Common myeloid progenitor, CD34-positive (primary cell): ENCODE data around the gene CADM2.

ENCODE experiments used
- CTCF ChIA-PET: fragments of 350-600 bp; sonication (Branson Sonifier 250); formaldehyde crosslinking; loops from one replicate; lab custom pipeline; 2021; ENCODE audit warnings: antibody characterized with exemption; lab: Charles Lee
- POLR2A ChIA-PET: fragments of 350-600 bp; sonication (Branson Sonifier 250); formaldehyde crosslinking; loops from one replicate; lab custom pipeline; 2021; ENCODE audit warnings: antibody characterized with exemption; lab: Charles Lee
- DNase-seq, 3 donors: peaks; one replicate each; pipeline versions ENCODE4 v3.0.0 to v3.0.0-alpha.2; 2013
- H3K27ac ChIP-seq, 2 experiments: 1 replicate in 1 of 2; 2 replicates in 1 of 2; pipeline ENCODE4 v1.7.0; 2013; ENCODE audit warnings: inconsistent platforms in 2 of 2, low read length in 2 of 2, mild to moderate bottlenecking in 2 of 2, low read depth in 1 of 2, moderate library complexity in 1 of 2; ENCODE audit not compliant: severe bottlenecking in 2 of 2, insufficient read depth in 1 of 2, poor library complexity in 1 of 2
- H3K27me3 ChIP-seq, 5 experiments: replicated peaks in 2 of 5; 1 replicate in 3 of 5; 2 replicates in 2 of 5; pipeline versions ENCODE4 v1.6.1 to v1.7.0; 2013; ENCODE audit warnings: low read length in 4 of 5, mild to moderate bottlenecking in 2 of 5, moderate library complexity in 2 of 5, inconsistent platforms in 1 of 5; ENCODE audit not compliant: insufficient read depth in 5 of 5, control insufficient read depth in 4 of 5
- H3K36me3 ChIP-seq, 4 experiments: 1 replicate in 2 of 4; 2 replicates in 2 of 4; pipeline versions ENCODE4 v1.6.1 to v1.7.0; 2013; ENCODE audit warnings: low read length in 3 of 4, control low read depth in 1 of 4, mild to moderate bottlenecking in 1 of 4; ENCODE audit not compliant: control insufficient read depth in 4 of 4, insufficient read depth in 4 of 4
- H3K4me1 ChIP-seq, 4 experiments: 1 replicate in 3 of 4; 2 replicates in 1 of 4; pipeline versions ENCODE4 v1.6.1 to v1.7.1; 2013; ENCODE audit warnings: low read length in 3 of 4, mild to moderate bottlenecking in 3 of 4, control low read depth in 1 of 4, inconsistent platforms in 1 of 4, moderate library complexity in 1 of 4; ENCODE audit not compliant: control insufficient read depth in 4 of 4, insufficient read depth in 4 of 4; ENCODE audit errors: control extremely low read depth in 1 of 4
- H3K4me3 ChIP-seq, 7 experiments: 1 replicate in 4 of 7; 2 replicates in 3 of 7; pipeline versions ENCODE4 v1.5.1 to v1.7.0; 2013; ENCODE audit warnings: mild to moderate bottlenecking in 7 of 7, low read length in 6 of 7, moderate library complexity in 6 of 7, inconsistent platforms in 2 of 7, low read depth in 2 of 7, control low read depth in 1 of 7; ENCODE audit not compliant: insufficient read depth in 4 of 7, control insufficient read depth in 1 of 7; ENCODE audit errors: extremely low read depth in 1 of 7
- H3K9me3 ChIP-seq, 5 experiments: 1 replicate in 4 of 5; 2 replicates in 1 of 5; pipeline versions ENCODE4 v1.6.1 to v1.7.1; 2013; ENCODE audit warnings: low read length in 4 of 5, mild to moderate bottlenecking in 2 of 5, inconsistent platforms in 1 of 5, low read depth in 1 of 5, moderate library complexity in 1 of 5; ENCODE audit not compliant: control insufficient read depth in 4 of 5, insufficient read depth in 2 of 5; ENCODE audit errors: control extremely low read depth in 1 of 5
- WGBS: methylation state at CpG from one replicate; pipeline ENCODE4 v1.1.5; 2013; ENCODE audit not compliant: insufficient coverage; 5-methylcytosine and 5-hydroxymethylcytosine counted together

Gene CADM2

GRCh38 chr3:85574006-85574705 is 615.4 kb downstream of the CADM2 start:
- Histone ChIP-seq H3K27me3 (no peaks in the 10 kb centered on the region), H3K9me3 (no peaks in the 10 kb centered on the region), H3K36me3 (no peaks in the 10 kb centered on the region), H3K4me1 (no peaks in the 10 kb centered on the region), H3K4me3 (no peak overlapping the region), H3K27ac (no peak overlapping the region)
- ChIA-PET POLR2A (no interaction called here), CTCF (interaction anchor here (1.0 to 2.5 kb wide), 4 partner anchors 10 to 1028 kb away, joined by 3 to 15 read pairs (median 8); no protein-coding TSS in a partner anchor)
- WGBS: 100% methylated on average over 1 of the region's 2 CpGs
- DNase-seq: no peak

GRCh38 chr3:85576091-85576690 is 617.4 kb downstream of the CADM2 start:
- Histone ChIP-seq H3K9me3 (no peaks in the 10 kb centered on the region), H3K4me1 (no peaks in the 10 kb centered on the region), H3K4me3 (no peak overlapping the region), H3K27me3 (no peaks in the 10 kb centered on the region), H3K36me3 (no peaks in the 10 kb centered on the region), H3K27ac (no peak overlapping the region)
- POLR2A ChIA-PET: no interaction called here
- CTCF ChIA-PET: interaction anchor here (2.5 kb wide), 1 partner anchor 8 kb away, joined by 12 read pairs; no protein-coding TSS in a partner anchor
- 13% methylated on average over 3 of the region's 4 CpGs for WGBS
- peak; percentile 47 to 77 (median 73) for DNase-seq

GRCh38 chr3:85576697-85577200 is 618.0 kb downstream of the CADM2 start:
- DNase-seq: no peak
- H3K27ac ChIP-seq: no peak overlapping the region
- ChIA-PET CTCF (no interaction called here), POLR2A (no interaction called here)
- no peaks in the 10 kb centered on the region for H3K4me1 ChIP-seq
- H3K9me3 ChIP-seq: no peaks in the 10 kb centered on the region
- H3K27me3 ChIP-seq: no peaks in the 10 kb centered on the region
- H3K36me3 ChIP-seq: no peaks in the 10 kb centered on the region
- no peak overlapping the region for H3K4me3 ChIP-seq
- WGBS: 100% methylated on average over 2 of the region's 4 CpGs

- CTCF ChIA-PET: interaction anchor here (1.3 to 3.5 kb wide), 3 partner anchors 10 to 171 kb away, joined by 3 to 12 read pairs (median 3); no protein-coding TSS in a partner anchor
Measured at GRCh38 chr3:85584779-85585356, 626.1 kb downstream of the CADM2 start.

GRCh38 chr3:85586018-85586417 is 627.2 kb downstream of the CADM2 start:
- H3K9me3 ChIP-seq: no peaks in the 10 kb centered on the region
- H3K4me1 ChIP-seq: peaks cover 0 to 6% (median 0%) of the 10 kb centered on the region in 4 experiments
- no peaks in the 10 kb centered on the region for H3K36me3 ChIP-seq
- ChIA-PET POLR2A (no interaction called here), CTCF (interaction anchor here (1.3 to 3.5 kb wide), 3 partner anchors 11 to 172 kb away, joined by 3 to 12 read pairs (median 3); no protein-coding TSS in a partner anchor)
- H3K4me3 ChIP-seq: no peak overlapping the region
- DNase-seq: no peak
- whole genome bisulfite sequencing: 90% methylated on average over 2 of the region's 3 CpGs
- no peak overlapping the region for H3K27ac ChIP-seq
- H3K27me3 ChIP-seq: no peaks in the 10 kb centered on the region

More at GRCh38 chr3:85584779-85585356, 626.1 kb downstream of the CADM2 start:
- Histone ChIP-seq H3K27me3 (no peaks in the 10 kb centered on the region), H3K4me1 (peaks cover 0 to 6% (median 0%) of the 10 kb centered on the region in 4 experiments), H3K9me3 (no peaks in the 10 kb centered on the region), H3K4me3 (peak overlapping the region in 1 of 7 experiments; percentile 31), H3K27ac (no peak overlapping the region), H3K36me3 (no peaks in the 10 kb centered on the region)
- POLR2A ChIA-PET: no interaction called here
- DNase-seq: peak in 2 of 3 donors; percentile 30 to 47
- WGBS: 77% methylated on average over 6 of the region's 7 CpGs

- Histone ChIP-seq H3K36me3 (no peaks in the 10 kb centered on the region), H3K27me3 (no peaks in the 10 kb centered on the region), H3K4me3 (no peak overlapping the region), H3K9me3 (no peaks in the 10 kb centered on the region), H3K4me1 (peaks cover 0 to 5% (median 0%) of the 10 kb centered on the region in 4 experiments), H3K27ac (no peak overlapping the region)
- POLR2A ChIA-PET: no interaction called here
- no peak for DNase-seq
- CTCF ChIA-PET: no interaction called here
- 87% methylated on average over 3 of the region's 3 CpGs for WGBS
Measured at GRCh38 chr3:85589145-85589544, 630.4 kb downstream of the CADM2 start.
